A549 (cell line): ENCODE measurements around the gene FBXL7. TPM values are rescaled to one million over a fixed set of nuclear protein-coding genes. Genes with fewer than 3 reads are reported as not detected.

Experiments
- ATAC-seq, 2 experiments: fragments of 200-7000 bp in 1 of 2; fragments of >200 bp in 1 of 2; cut with Nextera tagmentation in 1 of 2; cut with Tn5 transposase in 1 of 2; 3 replicates each; pipeline versions ENCODE4 v1.8.0 to v1.9.1; 2018 to 2020; ENCODE audit warnings: mild to moderate bottlenecking in 1 of 2, moderate library complexity in 1 of 2
- CTCF ChIA-PET: fragments of 300-600 bp; sonication (Branson Sonifier 250); formaldehyde crosslinking; extraction: SDS; loops from one replicate; lab custom pipeline; 2021; ENCODE audit warnings: antibody characterized with exemption, inconsistent platforms; lab: Yijun Ruan, JAX
- POLR2A ChIA-PET: fragments of 350-600 bp; formaldehyde crosslinking; extraction: SDS; loops from one replicate; lab custom pipeline; 2021; ENCODE audit warnings: antibody characterized with exemption, inconsistent platforms; lab: Yijun Ruan, JAX
- DNase-seq, 2 experiments: peaks; one replicate each; pipeline versions ENCODE4 v3.0.0 to v3.0.0-alpha.2; 2011 to 2016; ENCODE audit warnings: low read depth in 1 of 2, low spot score in 1 of 2
- FAIRE-seq: peaks from 2 replicates; lab custom pipeline; 2011; peaks lifted over from hg19 to GRCh38; lab: Jason Lieb, UNC
- H3K27ac ChIP-seq, 2 experiments: fragments of >200 bp; sonication (Bioruptor Twin); formaldehyde crosslinking; 3 replicates each; pipeline ENCODE4 v1.5.1; 2016 to 2017
- H3K4me1 ChIP-seq: fragments of >200 bp; sonication (Bioruptor Twin); formaldehyde crosslinking; 3 replicates; pipeline ENCODE4 v1.6.1; 2016
- H3K4me2 ChIP-seq: fragments of >200 bp; sonication (Bioruptor Twin); formaldehyde crosslinking; 3 replicates; pipeline ENCODE4 v1.6.1; 2016
- H3K4me3 ChIP-seq: fragments of >200 bp; sonication (Bioruptor Twin); formaldehyde crosslinking; 3 replicates; pipeline ENCODE4 v1.5.1; 2016
- H3K9me3 ChIP-seq: fragments of >200 bp; sonication (Bioruptor Twin); formaldehyde crosslinking; 3 replicates; pipeline ENCODE4 v1.6.1; 2016
- BCL3 ChIP-seq: fragments of >200 bp; sonication (Bioruptor Twin); formaldehyde crosslinking; IDR thresholded peaks from 3 replicates; pipeline ENCODE4 v1.6.1; 2016
- CBX2 ChIP-seq: fragments of 200-600 bp; sonication (generic); IDR thresholded peaks from 2 replicates; pipeline ENCODE4 v1.6.1; 2016; ENCODE audit warnings: low read depth, mild to moderate bottlenecking, borderline replicate concordance
- CHD2 ChIP-seq: fragments of 150-350 bp; IDR thresholded peaks from 2 replicates; pipeline ENCODE4 v1.6.1; 2014; ENCODE audit warnings: low read length; ENCODE audit not compliant: partially characterized antibody
- CHD4 ChIP-seq: fragments of 200-600 bp; sonication (generic); IDR thresholded peaks from 2 replicates; pipeline ENCODE4 v1.6.1; 2016; ENCODE audit warnings: antibody characterized with exemption, mild to moderate bottlenecking, borderline replicate concordance
- ELK1 ChIP-seq: fragments of 150-350 bp; IDR thresholded peaks from 2 replicates; pipeline ENCODE4 v1.6.1; 2014; ENCODE audit warnings: low read depth, mild to moderate bottlenecking, low read length
- FOSL2 ChIP-seq, 2 experiments: fragments of 450-650 bp in 1 of 2; fragments of >200 bp in 1 of 2; sonication (Bioruptor Twin) in 1 of 2; formaldehyde crosslinking; IDR thresholded peaks; 2 replicates each; pipeline versions ENCODE4 v1.5.0 to v1.6.1; 2016 to 2020; ENCODE audit warnings: mild to moderate bottlenecking in 1 of 2, moderate library complexity in 1 of 2
- FOXS1 ChIP-seq: fragments of 250-450 bp; sonication (Bioruptor Pico); IDR thresholded peaks from 2 replicates; pipeline ENCODE4 v1.5.0; 2020; ENCODE audit warnings: mild to moderate bottlenecking, moderate library complexity
- HOXB5 ChIP-seq: fragments of 250-450 bp; sonication (Bioruptor Pico); IDR thresholded peaks from 2 replicates; pipeline ENCODE4 v1.5.0; 2020; ENCODE audit warnings: mild to moderate bottlenecking, moderate library complexity
- JUN ChIP-seq, 2 experiments: fragments of >200 bp; sonication (Bioruptor Twin); formaldehyde crosslinking; IDR thresholded peaks; 2 replicates in 1 of 2; 3 replicates in 1 of 2; pipeline ENCODE4 v1.6.1; 2016 to 2017
- KDM1A ChIP-seq: fragments of 200-600 bp; sonication (generic); IDR thresholded peaks from 2 replicates; pipeline ENCODE4 v1.6.1; 2016; ENCODE audit warnings: low read depth, mild to moderate bottlenecking
- KDM5A ChIP-seq: fragments of 200-600 bp; sonication (generic); IDR thresholded peaks from 2 replicates; pipeline ENCODE4 v1.6.1; 2016; ENCODE audit warnings: antibody characterized with exemption, mild to moderate bottlenecking
- MAZ ChIP-seq: fragments of 150-350 bp; IDR thresholded peaks from 2 replicates; pipeline ENCODE4 v1.6.1; 2014; ENCODE audit warnings: antibody characterized with exemption, low read depth, low read length, borderline replicate concordance
- PBX3 ChIP-seq: IDR thresholded peaks from 2 replicates; pipeline ENCODE4 v1.6.1; 2012
- RAD21 ChIP-seq, 2 experiments: fragments of >200 bp in 1 of 2; sonication (Bioruptor Twin) in 1 of 2; formaldehyde crosslinking in 1 of 2; IDR thresholded peaks in 1 of 2; conservative IDR thresholded peaks in 1 of 2; 2 replicates in 1 of 2; 3 replicates in 1 of 2; pipeline ENCODE4 v1.6.1; 2012 to 2018; ENCODE audit warnings: inconsistent platforms in 1 of 2
- RARB ChIP-seq: fragments of 250-450 bp; sonication (Bioruptor Pico); IDR thresholded peaks from 2 replicates; pipeline ENCODE4 v1.8.0; 2021; ENCODE audit warnings: mild to moderate bottlenecking, moderate library complexity
- RNF2 ChIP-seq: fragments of 200-600 bp; sonication (generic); IDR thresholded peaks from 2 replicates; pipeline ENCODE4 v1.6.1; 2016; ENCODE audit warnings: low read depth, mild to moderate bottlenecking, antibody characterized with exemption, moderate library complexity, borderline replicate concordance
- ZFP36 ChIP-seq: fragments of 450-650 bp; IDR thresholded peaks from 2 replicates; pipeline ENCODE4 v1.6.1; 2014; ENCODE audit warnings: borderline replicate concordance; ENCODE audit not compliant: partially characterized antibody
- ZNF302 ChIP-seq: fragments of 250-450 bp; sonication (Bioruptor Pico); IDR thresholded peaks from 2 replicates; pipeline ENCODE4 v1.9.0; 2021; ENCODE audit warnings: inconsistent platforms, mild to moderate bottlenecking, moderate library complexity
- ZSCAN20 ChIP-seq: fragments of 250-450 bp; sonication (Bioruptor Pico); IDR thresholded peaks from 2 replicates; pipeline ENCODE4 v1.8.0; 2022; ENCODE audit warnings: mild to moderate bottlenecking, moderate library complexity
- WGBS: methylation state at CpG from one replicate; pipeline ENCODE4 v1.1.6; 2017; ENCODE audit errors: missing lambda C conversion rate; 5-methylcytosine and 5-hydroxymethylcytosine counted together
- polyA plus RNA-seq, 4 experiments: library from polyadenylated mRNA; depleted of rRNA in 3 of 4; stranded (reverse); fragments of >200 nt; fragmentation: RNase III in 1 of 4; extraction: RNeasy Plus Mini Kit Qiagen cat#74134 plus additional on column Dnase treatment in 1 of 4; gene quantifications; 2 replicates in 3 of 4; 3 replicates in 1 of 4; pipeline ENCODE4 v1.2.3, GENCODE V29; 2011 to 2017
- TF ChIP-seq, protein P1 (sequence below): fragments of 200-600 bp; sonication (generic); IDR thresholded peaks from 2 replicates; pipeline ENCODE4 v1.6.1; 2016; ENCODE audit warnings: antibody characterized with exemption, mild to moderate bottlenecking, moderate library complexity

FBXL7 gene
- polyA plus RNA-seq, 2 of the 4 experiments (the other 2 are of a cell fraction): 0.90 to 1.7 TPM

GRCh38 chr5:15929611-15930263 is 429.8 kb downstream of the FBXL7 start:
- ChIA-PET CTCF (no interaction called here), POLR2A (no interaction called here)
- Histone ChIP-seq H3K4me3 (no peak overlapping the region), H3K4me1 (no peaks in the 10 kb centered on the region), H3K4me2 (no peak overlapping the region), H3K27ac (no peak overlapping the region), H3K9me3 (no peaks in the 10 kb centered on the region)
- 38% methylated on average over 11 of the region's 11 CpGs for WGBS
- DNase-seq (no peak), FAIRE-seq (no peak), ATAC-seq (no peak)
- no peak for TF ChIP-seq RNF2
- TF ChIP-seq CHD4: no peak
- no peak for TF ChIP-seq JUN (IDR thresholded peaks at IDR 0.05)
- TF ChIP-seq CBX2: no peak
- TF ChIP-seq FOSL2 (IDR thresholded peaks at IDR 0.05): no peak
- TF ChIP-seq FOSL2 (CRISPR knock-in tag; IDR thresholded peaks at IDR 0.05): no peak
- no peak for TF ChIP-seq MAZ
- no peak for TF ChIP-seq BCL3
- no peak for TF ChIP-seq KDM1A
- TF ChIP-seq ZSCAN20 (CRISPR knock-in tag): no peak
- no peak for TF ChIP-seq KDM5A
- no peak for TF ChIP-seq RAD21 (conservative IDR thresholded peaks at IDR 0.05 in 1 of 2, IDR thresholded peaks at IDR 0.05 in 1 of 2)
- TF ChIP-seq ELK1: no peak
- TF ChIP-seq ZFP36: no peak
- no peak for TF ChIP-seq CHD2
- no peak for TF ChIP-seq PBX3
- TF ChIP-seq HOXB5 (CRISPR knock-in tag): no peak
- TF ChIP-seq, protein P1, sequence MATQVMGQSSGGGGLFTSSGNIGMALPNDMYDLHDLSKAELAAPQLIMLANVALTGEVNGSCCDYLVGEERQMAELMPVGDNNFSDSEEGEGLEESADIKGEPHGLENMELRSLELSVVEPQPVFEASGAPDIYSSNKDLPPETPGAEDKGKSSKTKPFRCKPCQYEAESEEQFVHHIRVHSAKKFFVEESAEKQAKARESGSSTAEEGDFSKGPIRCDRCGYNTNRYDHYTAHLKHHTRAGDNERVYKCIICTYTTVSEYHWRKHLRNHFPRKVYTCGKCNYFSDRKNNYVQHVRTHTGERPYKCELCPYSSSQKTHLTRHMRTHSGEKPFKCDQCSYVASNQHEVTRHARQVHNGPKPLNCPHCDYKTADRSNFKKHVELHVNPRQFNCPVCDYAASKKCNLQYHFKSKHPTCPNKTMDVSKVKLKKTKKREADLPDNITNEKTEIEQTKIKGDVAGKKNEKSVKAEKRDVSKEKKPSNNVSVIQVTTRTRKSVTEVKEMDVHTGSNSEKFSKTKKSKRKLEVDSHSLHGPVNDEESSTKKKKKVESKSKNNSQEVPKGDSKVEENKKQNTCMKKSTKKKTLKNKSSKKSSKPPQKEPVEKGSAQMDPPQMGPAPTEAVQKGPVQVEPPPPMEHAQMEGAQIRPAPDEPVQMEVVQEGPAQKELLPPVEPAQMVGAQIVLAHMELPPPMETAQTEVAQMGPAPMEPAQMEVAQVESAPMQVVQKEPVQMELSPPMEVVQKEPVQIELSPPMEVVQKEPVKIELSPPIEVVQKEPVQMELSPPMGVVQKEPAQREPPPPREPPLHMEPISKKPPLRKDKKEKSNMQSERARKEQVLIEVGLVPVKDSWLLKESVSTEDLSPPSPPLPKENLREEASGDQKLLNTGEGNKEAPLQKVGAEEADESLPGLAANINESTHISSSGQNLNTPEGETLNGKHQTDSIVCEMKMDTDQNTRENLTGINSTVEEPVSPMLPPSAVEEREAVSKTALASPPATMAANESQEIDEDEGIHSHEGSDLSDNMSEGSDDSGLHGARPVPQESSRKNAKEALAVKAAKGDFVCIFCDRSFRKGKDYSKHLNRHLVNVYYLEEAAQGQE: no peak
- TF ChIP-seq ZNF302 (CRISPR knock-in tag): no peak
- TF ChIP-seq RARB (CRISPR knock-in tag): no peak
- TF ChIP-seq FOXS1: no peak
